GM06990 (cell line): ENCODE measurements around the gene PFKL.

ENCODE experiments used
- DNase-seq: peaks from one replicate; pipeline ENCODE4 v3.0.0-alpha.2; 2011; ENCODE audit not compliant: insufficient read length; ENCODE audit errors: extremely low read depth
- H3K27me3 ChIP-seq: replicated peaks from 2 replicates; pipeline ENCODE4 v1.6.0; 2011; ENCODE audit warnings: low read length; ENCODE audit not compliant: control insufficient read depth, insufficient read depth
- H3K36me3 ChIP-seq: 2 replicates; pipeline ENCODE4 v1.5.1; 2011; ENCODE audit warnings: low read length; ENCODE audit not compliant: control insufficient read depth, insufficient read depth
- H3K4me3 ChIP-seq: replicated peaks from 2 replicates; pipeline ENCODE4 v1.5.1; 2011; ENCODE audit warnings: low read depth, mild to moderate bottlenecking, control low read depth, low read length
- CTCF ChIP-seq: IDR thresholded peaks from 2 replicates; pipeline ENCODE4 v1.5.1; 2011; ENCODE audit warnings: low read length, control low read depth, mild to moderate bottlenecking, inconsistent platforms; ENCODE audit not compliant: insufficient read depth, poor library complexity, severe bottlenecking

The PFKL gene

GRCh38 chr21:44291078-44291935 lies 8.5 kb upstream of the PFKL start:
- no peak for TF ChIP-seq CTCF
- Histone ChIP-seq H3K4me3 (no peak overlapping the region), H3K36me3 (no peaks in the 10 kb centered on the region), H3K27me3 (no peaks in the 10 kb centered on the region)
- peak; percentile 15 for DNase-seq

- no peak for TF ChIP-seq CTCF
- peak; percentile 3 for DNase-seq
- H3K36me3 ChIP-seq, result no peaks in the 10 kb centered on the region
- H3K27me3 ChIP-seq, result no peaks in the 10 kb centered on the region
- no peak overlapping the region for H3K4me3 ChIP-seq
These were observed 7.7 kb upstream of the PFKL start for GRCh38 chr21:44291936-44292811.

GRCh38 chr21:44292812-44293195 lies 7.0 kb upstream of the PFKL start:
- H3K4me3 ChIP-seq, result no peak overlapping the region
- H3K36me3 ChIP-seq, result no peaks in the 10 kb centered on the region
- H3K27me3 ChIP-seq, result no peaks in the 10 kb centered on the region
- TF ChIP-seq CTCF, result no peak
- no peak for DNase-seq

- no peak for TF ChIP-seq CTCF
- Histone ChIP-seq H3K36me3 (no peaks in the 10 kb centered on the region), H3K4me3 (no peak overlapping the region), H3K27me3 (no peaks in the 10 kb centered on the region)
- DNase-seq, result no peak
These were observed 6.2 kb upstream of the PFKL start for GRCh38 chr21:44293551-44294231.

GRCh38 chr21:44294391-44295162 lies 5.3 kb upstream of the PFKL start:
- H3K4me3 ChIP-seq, result no peak overlapping the region
- no peaks in the 10 kb centered on the region for H3K27me3 ChIP-seq
- no peak for TF ChIP-seq CTCF
- no peaks in the 10 kb centered on the region for H3K36me3 ChIP-seq
- DNase-seq, result no peak
